Liver (tissue), 3 donors: Measurements from ENCODE around the gene AUP1.

Experiments
- ATF3 ChIP-seq: IDR thresholded peaks from 2 replicates; pipeline ENCODE4 v1.6.1; 2016; ENCODE audit warnings: antibody characterized with exemption
- RAD21 ChIP-seq, 2 donors: IDR thresholded peaks; 2 replicates each; pipeline ENCODE4 v1.6.1; 2016; ENCODE audit warnings: antibody characterized with exemption in 2 of 2, mild to moderate bottlenecking in 2 of 2
- RXRA ChIP-seq, 2 donors: IDR thresholded peaks; 2 replicates each; pipeline ENCODE4 v1.6.1; 2017 to 2018; ENCODE audit warnings: antibody characterized with exemption in 2 of 2, mild to moderate bottlenecking in 1 of 2
- TF ChIP-seq, protein P1 (sequence below): fragments of 150-350 bp; IDR thresholded peaks from 2 replicates; pipeline ENCODE4 v1.5.1; 2017; ENCODE audit warnings: improper control_type of control experiment, low read depth, low read length; ENCODE audit not compliant: missing input control
- donor health status: healthy.
- donor health status: healthy.

GRCh38 chr2:74512744-74513604 lies 16.5 kb downstream of the AUP1 start:
- TF ChIP-seq RAD21 (IDR thresholded peaks at IDR 0.05) = no peak
- TF ChIP-seq, protein P1, sequence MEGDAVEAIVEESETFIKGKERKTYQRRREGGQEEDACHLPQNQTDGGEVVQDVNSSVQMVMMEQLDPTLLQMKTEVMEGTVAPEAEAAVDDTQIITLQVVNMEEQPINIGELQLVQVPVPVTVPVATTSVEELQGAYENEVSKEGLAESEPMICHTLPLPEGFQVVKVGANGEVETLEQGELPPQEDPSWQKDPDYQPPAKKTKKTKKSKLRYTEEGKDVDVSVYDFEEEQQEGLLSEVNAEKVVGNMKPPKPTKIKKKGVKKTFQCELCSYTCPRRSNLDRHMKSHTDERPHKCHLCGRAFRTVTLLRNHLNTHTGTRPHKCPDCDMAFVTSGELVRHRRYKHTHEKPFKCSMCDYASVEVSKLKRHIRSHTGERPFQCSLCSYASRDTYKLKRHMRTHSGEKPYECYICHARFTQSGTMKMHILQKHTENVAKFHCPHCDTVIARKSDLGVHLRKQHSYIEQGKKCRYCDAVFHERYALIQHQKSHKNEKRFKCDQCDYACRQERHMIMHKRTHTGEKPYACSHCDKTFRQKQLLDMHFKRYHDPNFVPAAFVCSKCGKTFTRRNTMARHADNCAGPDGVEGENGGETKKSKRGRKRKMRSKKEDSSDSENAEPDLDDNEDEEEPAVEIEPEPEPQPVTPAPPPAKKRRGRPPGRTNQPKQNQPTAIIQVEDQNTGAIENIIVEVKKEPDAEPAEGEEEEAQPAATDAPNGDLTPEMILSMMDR = no peak
- TF ChIP-seq ATF3 = no peak
- no peak for TF ChIP-seq RXRA (IDR thresholded peaks at IDR 0.05)
